ENCODE results near the gene SDHA. TPM values are rescaled to one million over a fixed set of nuclear protein-coding genes. Genes with fewer than 3 reads are reported as not detected.
"Not testable (repeated sequence)": the region's sequence is repeated elsewhere in the genome, so short reads cannot be mapped to it uniquely, and the experiment has no call there.

The SDHA gene
- total and polyA plus RNA-seq, 10 donors: 58.6 to 135 (median 107) TPM

DNA sequence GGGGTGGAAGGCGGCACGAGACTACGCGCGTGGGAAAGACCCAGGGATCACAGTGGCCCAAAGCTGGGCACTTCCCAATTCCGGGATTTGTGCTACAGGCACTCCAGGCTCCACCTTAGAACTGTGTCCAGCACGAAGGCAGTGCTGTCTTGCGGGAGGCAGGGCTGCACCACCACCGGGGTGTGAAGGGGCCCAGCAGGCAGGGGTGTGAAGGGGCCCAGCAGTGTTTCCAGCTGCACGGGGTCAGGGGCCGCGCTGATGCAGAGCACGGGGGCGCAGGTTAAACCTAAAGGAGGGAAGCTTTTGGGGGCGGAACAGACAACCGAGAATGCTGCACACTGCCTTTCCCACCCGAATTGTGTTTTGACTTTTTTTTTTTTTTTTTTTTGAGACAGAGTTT lies 52.2 kb downstream of the SDHA start:
- intact Hi-C loops (cut with DNase I; ENCODE audit: low total_unique reads): no loop called here
- 76 to 88% (median 84%) methylated on average over 17 of the region's 17 CpGs for WGBS, 5 donors

DNA sequence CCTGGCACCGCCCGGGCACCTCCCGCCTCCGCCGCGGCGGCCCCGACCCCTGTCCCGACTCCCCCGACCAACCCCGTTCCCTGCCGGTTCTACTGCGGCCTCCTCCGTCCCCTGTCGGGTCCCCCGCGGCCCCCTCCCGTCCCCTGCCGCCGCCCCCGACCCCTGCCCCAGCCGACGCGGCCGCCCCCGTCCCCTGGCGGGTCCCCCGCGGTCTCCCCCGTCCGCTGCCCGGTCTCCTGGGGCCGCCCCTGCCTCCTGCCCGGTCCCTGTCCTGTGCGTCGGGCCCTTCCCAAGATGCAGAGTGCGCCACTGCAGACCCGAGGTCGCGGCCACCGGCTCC lies 53.7 kb downstream of the SDHA start:
- Histone ChIP-seq H3K27ac (peak overlapping the region; percentile 82 to 95 (median 91)), H3K4me1 (peaks cover 5 to 44% (median 28%) of the 10 kb centered on the region in 6 donors), H3K36me3 (peaks cover 0 to 40% (median 18%) of the 10 kb centered on the region in 6 donors), H3K4me3 (peak overlapping the region; percentile 68 to 99 (median 92))
- WGBS, 5 donors: 1 to 7% (median 3%) methylated on average over 15 to 41 of the region's 41 CpGs
- intact Hi-C loops (cut with DNase I; ENCODE audit: low total_unique reads); DNase-seq; H3K27me3 ChIP-seq (replicated peaks in 1 of 7); H3K9me3 ChIP-seq: not testable (repeated sequence)

More for the DNA sequence above, 52.2 kb downstream of the SDHA start:
- TF ChIP-seq, protein P1, sequence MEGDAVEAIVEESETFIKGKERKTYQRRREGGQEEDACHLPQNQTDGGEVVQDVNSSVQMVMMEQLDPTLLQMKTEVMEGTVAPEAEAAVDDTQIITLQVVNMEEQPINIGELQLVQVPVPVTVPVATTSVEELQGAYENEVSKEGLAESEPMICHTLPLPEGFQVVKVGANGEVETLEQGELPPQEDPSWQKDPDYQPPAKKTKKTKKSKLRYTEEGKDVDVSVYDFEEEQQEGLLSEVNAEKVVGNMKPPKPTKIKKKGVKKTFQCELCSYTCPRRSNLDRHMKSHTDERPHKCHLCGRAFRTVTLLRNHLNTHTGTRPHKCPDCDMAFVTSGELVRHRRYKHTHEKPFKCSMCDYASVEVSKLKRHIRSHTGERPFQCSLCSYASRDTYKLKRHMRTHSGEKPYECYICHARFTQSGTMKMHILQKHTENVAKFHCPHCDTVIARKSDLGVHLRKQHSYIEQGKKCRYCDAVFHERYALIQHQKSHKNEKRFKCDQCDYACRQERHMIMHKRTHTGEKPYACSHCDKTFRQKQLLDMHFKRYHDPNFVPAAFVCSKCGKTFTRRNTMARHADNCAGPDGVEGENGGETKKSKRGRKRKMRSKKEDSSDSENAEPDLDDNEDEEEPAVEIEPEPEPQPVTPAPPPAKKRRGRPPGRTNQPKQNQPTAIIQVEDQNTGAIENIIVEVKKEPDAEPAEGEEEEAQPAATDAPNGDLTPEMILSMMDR (IDR thresholded peaks at IDR 0.05 in 8 of 11, conservative IDR thresholded peaks at IDR 0.05 in 3 of 11): no peak
- peak in 1 of 3 donors; percentile 35 for TF ChIP-seq POLR2AphosphoS5 (IDR thresholded peaks at IDR 0.05)
- Histone ChIP-seq H3K9me3 (no peaks in the 10 kb centered on the region), H3K4me1 (peaks cover 5 to 39% (median 27%) of the 10 kb centered on the region in 6 donors), H3K27ac (peak overlapping the region in 5 of 8 donors; percentile 89 to 95 (median 94)), H3K27me3 (replicated peaks in 1 of 7) (no peaks in the 10 kb centered on the region), H3K4me3 (peak overlapping the region in 3 of 8 donors; percentile 86 to 98 (median 96)), H3K36me3 (peaks cover under 1 to 37% (median 13%) of the 10 kb centered on the region in 6 donors)
- DNase-seq: peak; percentile 87

DNA sequence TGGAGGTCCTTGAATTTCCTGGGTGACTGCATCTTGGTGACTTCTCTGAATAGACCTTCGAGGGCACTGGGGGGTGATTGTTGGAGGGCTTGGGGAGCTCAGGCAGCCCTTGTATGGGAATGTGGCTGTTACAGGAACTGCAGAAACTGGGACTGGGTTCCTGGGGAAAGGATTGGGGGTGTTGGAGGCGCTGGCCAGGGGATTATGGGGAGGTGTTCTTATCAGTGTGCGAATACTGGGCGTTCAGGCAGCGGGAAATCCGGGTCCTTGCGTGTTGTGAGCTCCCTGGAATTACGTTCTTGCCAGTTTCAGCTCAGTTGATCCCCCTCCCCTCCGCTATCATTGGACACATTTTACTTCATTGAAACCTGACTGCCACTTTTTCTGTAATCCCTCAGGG lies 55.0 kb downstream of the SDHA start:
- intact Hi-C loops (cut with DNase I; ENCODE audit: low total_unique reads); H3K27me3 ChIP-seq (replicated peaks in 1 of 7); H3K27ac ChIP-seq; H3K9me3 ChIP-seq; DNase-seq: not testable (repeated sequence)
- WGBS, 5 donors: 84 to 96% (median 88%) methylated on average over 9 of the region's 9 CpGs
- Histone ChIP-seq H3K36me3 (peaks cover 0 to 50% (median 19%) of the 10 kb centered on the region in 6 donors), H3K4me3 (peak overlapping the region in 4 of 8 donors; percentile 86 to 99 (median 94)), H3K4me1 (peaks cover 5 to 47% (median 28%) of the 10 kb centered on the region in 6 donors)

DNA sequence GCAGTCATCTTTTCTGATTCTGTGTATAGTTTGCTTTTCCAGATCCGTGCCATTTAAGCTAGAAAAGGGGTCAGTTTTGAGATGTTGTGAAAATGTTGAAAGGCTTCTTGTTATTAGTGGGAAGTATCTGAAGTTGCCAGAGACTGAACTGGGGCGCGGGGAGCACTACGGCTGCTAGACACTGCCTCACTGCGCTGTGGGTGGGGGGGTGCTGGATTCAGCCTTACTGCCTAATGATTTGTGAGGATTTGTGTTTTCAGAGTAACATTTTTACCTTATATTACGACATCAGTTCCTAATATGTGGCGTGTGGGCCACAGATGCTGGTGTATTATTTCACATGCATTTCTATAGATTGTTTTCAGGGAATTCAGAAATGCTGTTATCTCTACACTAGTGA lies 55.4 kb downstream of the SDHA start:
- DNase-seq; intact Hi-C loops (cut with DNase I; ENCODE audit: low total_unique reads); H3K9me3 ChIP-seq; H3K27ac ChIP-seq; H3K27me3 ChIP-seq (replicated peaks in 1 of 7): not testable (repeated sequence)
- Histone ChIP-seq H3K4me3 (peak overlapping the region in 1 of 8 donors; percentile 98), H3K4me1 (peaks cover 5 to 47% (median 28%) of the 10 kb centered on the region in 6 donors), H3K36me3 (peaks cover 0 to 54% (median 19%) of the 10 kb centered on the region in 6 donors)
- WGBS, 5 donors: 84 to 93% (median 88%) methylated on average over 7 of the region's 7 CpGs

DNA sequence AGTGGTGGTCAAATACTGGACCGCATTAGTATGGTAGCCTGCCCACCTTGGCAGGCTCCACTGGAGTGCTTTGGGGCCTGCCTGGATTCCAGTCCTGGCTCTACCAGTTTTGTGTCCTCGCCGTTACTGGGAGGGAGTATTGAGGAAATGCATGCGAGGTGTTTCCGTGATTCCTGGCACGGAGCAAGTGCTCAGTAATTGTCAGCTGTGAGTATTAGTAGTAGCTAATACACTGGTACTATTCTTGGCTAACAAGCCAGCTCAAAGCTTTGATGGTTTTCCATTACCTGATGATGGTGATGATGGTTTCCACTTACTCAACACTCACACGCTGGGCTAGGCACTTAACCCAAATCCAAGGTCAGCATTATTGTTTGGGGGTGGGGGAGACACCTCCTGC lies 56.2 kb downstream of the SDHA start:
- H3K4me1 ChIP-seq: peaks cover 5 to 53% (median 28%) of the 10 kb centered on the region in 6 donors
- H3K4me3 ChIP-seq; H3K27ac ChIP-seq; H3K9me3 ChIP-seq; DNase-seq; intact Hi-C loops (cut with DNase I; ENCODE audit: low total_unique reads); H3K27me3 ChIP-seq (replicated peaks in 1 of 7): not testable (repeated sequence)
- peaks cover 0 to 63% (median 19%) of the 10 kb centered on the region in 6 donors for H3K36me3 ChIP-seq
- WGBS, 5 donors: 76 to 91% (median 85%) methylated on average over 7 of the region's 7 CpGs

DNA sequence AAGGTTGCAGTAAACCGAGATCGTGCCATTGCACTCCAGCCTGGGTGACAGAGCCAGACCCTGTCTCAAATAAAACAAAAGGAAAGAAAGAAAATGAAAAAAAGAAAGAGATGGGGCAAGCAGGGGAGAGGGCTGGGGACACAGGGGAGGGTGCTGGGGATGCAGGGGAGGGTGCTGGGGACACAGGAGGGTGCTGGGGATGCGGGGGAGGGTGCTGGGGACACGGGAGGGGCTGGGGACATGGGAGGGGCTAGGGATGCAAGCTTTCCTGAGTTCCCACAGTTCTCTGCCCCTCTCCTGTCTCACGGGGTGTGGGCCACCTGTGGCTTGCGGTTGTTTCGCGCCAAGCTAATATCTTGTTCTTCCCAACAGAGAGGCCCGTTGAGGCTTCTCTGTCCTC lies 60.5 kb downstream of the SDHA start:
- Histone ChIP-seq H3K4me3 (no peak overlapping the region), H3K27ac (no peak overlapping the region), H3K36me3 (peaks cover 0 to 75% (median 19%) of the 10 kb centered on the region in 6 donors), H3K4me1 (peaks cover 5 to 37% (median 14%) of the 10 kb centered on the region in 6 donors), H3K27me3 (replicated peaks in 1 of 7) (no peaks in the 10 kb centered on the region), H3K9me3 (no peaks in the 10 kb centered on the region)
- no peak for TF ChIP-seq POLR2A (IDR thresholded peaks at IDR 0.05)
- TF ChIP-seq POLR2AphosphoS5 (IDR thresholded peaks at IDR 0.05): no peak
- TF ChIP-seq, protein P1 (IDR thresholded peaks at IDR 0.05 in 8 of 11, conservative IDR thresholded peaks at IDR 0.05 in 3 of 11): no peak
- no peak for DNase-seq
- intact Hi-C loops (cut with DNase I; ENCODE audit: low total_unique reads): no loop called here
- WGBS, 5 donors: 80 to 96% (median 94%) methylated on average over 9 of the region's 9 CpGs

DNA sequence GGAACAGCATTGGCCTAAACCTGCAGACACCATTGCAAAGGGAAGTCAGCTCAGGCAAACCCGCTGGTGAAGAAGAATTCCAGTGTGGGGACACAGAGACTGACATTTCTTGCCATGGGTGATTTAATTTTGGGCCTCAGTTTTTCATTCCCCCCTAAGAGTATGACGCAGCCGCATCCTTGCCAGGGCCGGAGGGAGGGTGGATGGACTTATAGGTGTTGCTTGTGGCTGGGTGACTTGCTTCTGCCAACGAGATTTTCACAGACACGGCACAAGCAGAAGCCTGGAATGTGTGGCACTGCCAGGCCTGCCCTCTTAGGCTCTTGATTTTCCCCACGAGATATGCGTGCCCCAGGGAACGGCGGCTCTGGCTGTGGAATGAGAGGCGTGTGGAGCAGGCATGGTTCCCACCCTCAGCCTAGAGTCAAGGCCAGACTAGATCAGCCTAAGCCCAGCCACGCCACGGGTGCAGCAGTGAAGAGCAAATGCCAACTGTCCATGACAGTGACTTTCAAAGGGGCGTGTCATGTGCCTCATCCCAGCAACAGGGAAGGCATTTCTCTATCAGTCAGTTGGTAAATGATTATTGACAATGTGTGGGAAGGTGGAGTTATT lies 61.0 kb downstream of the SDHA start:
- H3K4me3 ChIP-seq; DNase-seq; H3K27me3 ChIP-seq (replicated peaks in 1 of 7); intact Hi-C loops (cut with DNase I; ENCODE audit: low total_unique reads); H3K9me3 ChIP-seq; H3K27ac ChIP-seq: not testable (repeated sequence)
- peaks cover 0 to 75% (median 16%) of the 10 kb centered on the region in 6 donors for H3K36me3 ChIP-seq
- 79 to 88% (median 84%) methylated on average over 13 to 14 of the region's 14 CpGs for WGBS, 5 donors
- H3K4me1 ChIP-seq: peaks cover 2 to 32% (median 10%) of the 10 kb centered on the region in 6 donors
